NCI-H187 (cell line): Measurements from ENCODE around the gene CCL1.

Experiments
- DNase-seq, 2 experiments: peaks; one replicate each; lab custom pipeline; 2025; lab: John Stamatoyannopoulos, UW

The CCL1 gene

DNA sequence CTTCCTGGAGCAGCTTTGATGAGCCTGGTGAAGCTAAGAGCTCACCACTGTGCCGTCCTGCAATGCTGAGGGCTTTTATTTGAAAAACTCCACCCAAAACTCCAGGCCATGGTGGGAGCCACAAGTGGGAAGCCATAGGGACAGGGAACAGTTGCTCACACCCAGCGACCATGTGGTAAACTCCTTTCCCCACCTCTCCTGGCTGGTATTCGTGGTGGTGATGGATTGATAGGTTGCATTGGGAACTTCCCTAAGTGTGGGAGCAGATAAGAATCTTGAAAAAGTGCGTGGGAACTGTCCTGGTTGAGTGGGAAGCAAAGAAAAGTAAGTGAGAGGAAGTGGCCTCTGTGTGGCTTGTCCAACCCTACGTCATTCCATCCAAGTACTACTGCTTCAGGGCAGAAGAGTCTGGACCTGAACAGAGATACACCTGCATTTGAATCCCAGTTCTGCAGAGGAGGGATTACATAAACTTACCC lies at the start of gene CCL1:
CCL1 (minus strand) TSS at position 51 of the 479 bp plus-strand sequence. CDS start 72 bp downstream, outside the sequence.
- no peak for DNase-seq

DNA sequence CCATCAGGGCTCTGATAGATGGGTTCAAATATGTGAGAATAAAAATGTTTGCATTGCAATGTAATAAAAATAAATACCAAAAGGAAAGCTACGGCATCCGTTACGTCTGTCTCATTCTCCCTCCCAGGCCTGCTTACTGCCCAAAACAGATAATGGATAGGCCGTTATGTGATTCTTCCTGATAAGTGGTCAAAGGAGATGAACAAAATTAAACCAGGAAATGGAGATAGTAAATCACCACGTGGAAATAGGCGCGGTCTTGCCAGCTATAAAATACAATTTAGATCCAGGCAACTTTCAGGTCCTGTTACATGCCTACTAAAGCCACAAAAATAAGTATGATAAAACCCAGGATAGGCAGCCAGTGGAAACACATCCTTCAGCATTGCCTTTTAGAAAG lies 49.5 kb upstream of the CCL1 start:
- no peak for DNase-seq

- no peak for DNase-seq
These were observed 48.8 kb upstream of the CCL1 start for GRCh38 chr17:34411646-34412421.

GRCh38 chr17:34409352-34409751 lies 46.3 kb upstream of the CCL1 start:
- DNase-seq = no peak

DNA sequence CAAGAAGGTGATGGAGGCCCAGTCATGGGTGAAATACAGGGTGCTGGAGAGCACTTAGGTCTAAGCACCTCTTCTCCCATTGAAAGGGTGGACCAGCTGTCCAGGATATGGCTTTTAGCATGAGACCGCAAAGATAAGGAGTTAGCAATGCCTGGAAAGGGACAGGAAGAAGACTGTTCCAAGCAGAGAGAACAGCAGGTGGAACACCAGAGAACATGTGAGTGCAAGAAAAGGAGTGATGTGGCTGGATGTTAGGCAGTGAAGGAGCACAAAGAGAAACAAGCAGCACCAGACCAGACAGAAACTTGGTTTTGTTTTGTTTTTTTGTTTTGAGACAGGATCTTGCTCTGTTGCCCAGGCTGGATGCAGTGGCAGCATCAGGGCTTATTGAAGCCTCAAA lies 45.4 kb upstream of the CCL1 start:
- DNase-seq = peak in 1 of 2 experiments; percentile 64

DNA sequence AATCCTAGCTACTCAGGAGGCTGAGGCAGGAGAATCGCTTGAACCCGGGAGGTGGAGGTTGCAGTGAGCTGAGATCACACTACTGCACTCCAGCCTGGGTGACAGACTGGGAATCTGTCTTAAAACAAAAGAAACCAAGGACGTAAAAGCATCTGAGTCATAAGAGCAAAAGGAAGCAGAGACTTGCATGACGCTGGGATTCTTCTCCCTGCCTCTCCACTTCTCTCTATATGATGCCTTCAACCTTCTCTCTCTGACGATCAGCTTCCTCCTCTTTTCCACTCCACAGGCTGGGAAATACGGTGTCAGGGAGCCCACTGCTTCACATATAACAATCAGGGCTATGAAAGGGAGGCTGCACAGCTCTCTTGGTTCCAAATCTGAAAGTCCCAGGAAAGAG lies 43.2 kb upstream of the CCL1 start:
- no peak for DNase-seq

DNA sequence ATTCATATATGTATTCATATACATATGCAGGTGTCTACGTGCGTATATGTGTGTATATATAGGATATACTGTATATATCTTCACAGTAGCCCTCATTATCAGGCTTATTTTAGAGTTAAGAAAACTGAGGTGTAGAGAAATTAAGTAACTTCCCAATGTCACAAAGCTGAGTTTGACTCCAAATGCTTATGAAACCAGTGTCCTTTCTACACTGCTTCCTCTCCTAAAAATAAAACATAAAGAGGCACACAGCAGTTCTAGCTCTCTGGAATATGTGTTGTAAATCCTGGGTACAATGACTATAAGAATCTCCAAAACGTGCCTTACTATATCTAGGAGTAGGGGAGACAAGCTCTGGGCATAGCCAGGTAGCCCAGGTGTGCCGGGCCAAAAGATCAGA lies 40.0 kb upstream of the CCL1 start:
- DNase-seq = no peak

DNA sequence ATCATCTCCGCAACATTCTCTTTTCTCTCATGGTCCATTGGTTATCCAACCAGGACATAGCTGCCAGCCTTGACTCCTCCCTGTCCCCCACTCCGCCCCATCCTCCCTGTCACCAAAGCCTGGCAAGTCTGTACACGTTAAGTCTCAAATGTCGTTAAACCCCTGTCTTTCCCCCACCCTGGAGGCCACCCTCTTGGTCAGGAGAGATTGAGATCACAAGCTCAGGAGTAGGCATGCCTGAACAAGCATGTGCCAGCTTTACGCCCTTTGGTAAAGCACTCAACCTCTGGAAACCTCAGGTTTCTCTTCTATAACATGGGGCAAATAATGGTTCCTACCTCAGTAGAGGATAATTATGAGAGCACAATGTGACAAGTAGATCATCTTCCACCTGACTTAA lies 38.1 kb upstream of the CCL1 start:
- peak; percentile 76 to 95 for DNase-seq

- no peak for DNase-seq
These were observed 37.4 kb upstream of the CCL1 start for GRCh38 chr17:34400301-34400931.

- DNase-seq = no peak
These were observed 36.7 kb upstream of the CCL1 start for GRCh38 chr17:34399725-34400124.

- no peak for DNase-seq
These were observed 36.0 kb upstream of the CCL1 start for GRCh38 chr17:34398990-34399389.

DNA sequence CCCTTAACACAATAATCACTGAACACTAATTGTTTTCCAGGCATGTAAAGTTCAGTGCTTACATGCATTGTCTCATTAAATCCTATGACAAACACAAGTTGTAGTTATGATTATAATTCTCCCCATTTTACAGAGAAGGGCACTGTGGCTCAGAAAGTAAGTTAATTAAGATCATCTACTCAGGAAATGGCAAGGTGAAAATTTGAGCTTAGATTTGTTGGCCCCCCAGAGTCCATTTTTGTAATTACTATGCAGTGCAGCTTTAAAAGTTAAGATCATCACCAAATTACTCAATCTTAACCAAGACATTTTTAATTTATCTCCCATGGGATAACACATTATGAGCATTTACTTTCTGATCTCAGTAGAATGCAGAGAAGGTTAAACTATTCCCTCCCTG lies 34.2 kb upstream of the CCL1 start:
- no peak for DNase-seq

GRCh38 chr17:34393401-34393800 lies 30.4 kb upstream of the CCL1 start:
- DNase-seq = peak; percentile 79 to 95

DNA sequence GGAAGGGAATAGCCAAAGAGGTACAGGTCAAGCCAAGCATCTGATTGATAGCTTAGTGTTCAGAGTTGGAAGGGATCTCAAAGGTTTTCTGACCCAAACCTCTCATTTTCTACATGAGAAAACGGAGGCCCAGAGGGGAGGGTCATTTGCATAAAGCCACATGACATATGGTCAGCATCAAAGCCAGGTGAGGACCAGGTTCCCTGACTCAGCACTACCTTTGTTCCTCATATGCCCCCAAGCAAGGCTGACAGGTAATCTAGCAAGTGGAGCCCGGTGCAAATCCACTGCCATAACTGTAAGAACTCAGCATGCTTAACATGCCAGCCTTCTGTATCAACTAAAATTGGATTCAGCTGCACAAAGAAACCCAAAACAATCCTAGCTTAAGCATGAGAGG lies 28.2 kb upstream of the CCL1 start:
- no peak for DNase-seq

DNA sequence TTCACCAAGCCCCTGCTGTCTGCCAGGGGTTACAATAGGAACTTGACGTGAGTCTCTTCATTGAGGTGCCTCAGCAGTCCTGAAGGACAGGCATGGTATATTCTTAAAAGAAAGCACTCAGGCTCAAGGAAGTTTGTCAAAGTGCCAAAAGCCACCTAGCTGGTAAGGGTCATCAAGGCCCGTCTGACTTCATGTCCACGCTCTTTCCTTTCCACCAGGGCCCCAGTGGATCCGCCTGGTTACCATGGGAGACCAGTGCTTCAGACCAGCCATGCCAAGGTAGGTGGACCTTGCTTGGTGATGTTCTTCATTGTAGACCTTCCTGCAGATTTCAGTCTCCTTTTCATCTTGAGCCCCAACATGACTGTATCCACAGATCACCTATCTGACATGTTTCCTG lies 27.6 kb upstream of the CCL1 start:
- DNase-seq = no peak

DNA sequence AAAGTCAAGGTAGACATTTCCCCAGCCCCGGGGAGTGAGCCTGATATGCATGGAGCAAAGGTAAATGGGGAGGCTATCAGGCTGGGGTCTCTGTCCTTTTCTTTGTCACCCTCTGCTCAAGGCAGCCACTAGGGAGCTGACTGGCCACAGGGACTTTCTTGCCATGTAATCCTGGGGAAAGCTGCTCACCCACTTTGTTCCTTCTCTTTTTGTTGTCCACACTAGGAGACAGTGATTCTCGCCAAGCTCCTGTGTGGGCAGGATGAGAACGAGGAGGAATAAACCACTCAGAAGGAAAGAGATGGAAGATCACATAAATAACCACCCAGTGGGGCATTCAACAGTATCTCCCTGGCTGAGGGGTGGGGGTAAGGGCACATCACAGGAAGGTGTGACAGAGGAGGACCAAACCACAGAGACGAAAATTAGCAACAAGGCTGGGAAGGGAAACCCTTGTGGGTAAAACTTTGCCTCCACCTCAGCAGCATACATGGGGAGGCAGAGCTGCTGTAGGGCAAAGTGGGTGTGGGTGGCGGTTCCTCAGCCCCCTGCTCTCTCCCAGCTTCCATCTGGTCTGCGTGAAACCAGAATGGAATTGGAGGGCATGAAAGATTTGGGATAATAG lies 26.2 kb upstream of the CCL1 start:
- no peak for DNase-seq

DNA sequence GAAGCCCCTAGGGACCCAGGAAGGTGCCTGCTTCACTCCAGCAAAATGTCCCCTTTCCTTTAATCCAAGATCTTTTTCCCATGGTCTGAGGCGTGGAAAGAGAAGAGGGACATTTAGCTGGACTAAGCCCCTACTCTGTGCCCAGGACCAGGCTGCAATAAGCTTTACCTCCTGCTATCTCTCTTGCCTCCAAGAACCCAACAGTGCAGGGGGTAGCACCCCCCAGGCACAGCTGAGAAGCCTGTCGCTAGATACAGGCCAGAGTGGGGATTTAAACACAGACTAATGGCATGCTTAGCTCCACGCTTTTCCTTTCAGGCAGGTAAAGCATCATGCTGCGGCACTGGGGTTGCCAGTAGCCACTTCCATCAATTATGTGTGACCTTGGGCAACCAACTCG lies 24.5 kb upstream of the CCL1 start:
- DNase-seq = no peak

DNA sequence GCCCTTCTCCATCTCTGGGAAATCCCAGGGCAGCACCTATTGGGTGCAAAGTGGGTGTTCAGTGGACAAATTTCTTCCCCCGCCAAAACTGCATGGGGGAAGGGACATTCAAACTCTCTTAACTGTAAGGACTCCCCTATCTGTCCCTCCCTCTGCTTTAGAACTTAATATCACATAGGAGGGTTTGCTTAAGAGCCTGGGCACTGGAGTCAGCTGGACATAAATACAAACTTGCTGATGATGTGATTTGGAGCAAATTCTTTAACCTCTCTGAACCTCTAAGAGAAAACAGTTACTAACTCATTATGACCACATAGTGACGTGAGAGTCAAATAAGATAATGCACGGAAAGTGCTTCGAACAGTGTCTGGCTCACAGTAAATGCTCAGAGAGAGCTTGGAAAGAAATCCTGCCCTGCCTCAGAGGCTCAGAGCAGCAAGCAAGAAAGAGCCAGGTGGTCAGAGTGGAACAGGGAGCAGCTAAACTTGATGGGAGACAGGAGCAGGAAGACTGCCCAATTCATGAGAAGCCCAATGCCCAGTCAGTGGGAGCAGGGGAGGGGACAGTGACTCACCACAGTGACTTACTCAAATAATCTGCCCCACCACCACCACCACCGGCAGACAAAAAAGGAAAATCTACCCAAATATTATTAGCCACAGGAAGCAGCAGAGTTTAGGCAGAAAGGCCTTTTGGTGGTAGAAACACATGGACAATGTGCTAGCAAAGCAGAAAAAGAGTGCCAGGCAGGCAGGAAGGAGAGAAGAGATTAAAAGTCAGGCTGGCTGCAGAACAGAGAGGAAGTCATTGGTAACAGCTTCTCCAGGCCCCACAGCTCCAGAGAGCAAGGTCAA lies 23.9 kb upstream of the CCL1 start:
- no peak for DNase-seq

DNA sequence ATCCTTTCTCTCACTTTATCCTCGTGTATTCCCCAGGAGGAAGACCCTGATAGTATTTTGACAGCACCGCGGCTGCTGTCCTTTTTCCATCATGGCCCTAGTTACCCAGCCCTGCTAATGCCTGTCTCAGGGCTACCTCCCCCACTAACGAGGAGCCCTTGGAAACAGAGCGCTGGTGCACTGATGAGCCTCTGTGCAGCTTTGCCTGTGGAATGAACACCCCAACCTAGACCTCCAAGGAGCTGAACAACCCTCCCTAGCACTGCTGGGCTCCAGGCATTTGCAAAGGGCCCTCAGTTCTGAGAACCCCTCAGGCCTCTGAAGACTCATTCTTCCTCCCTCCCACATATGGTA lies 23.3 kb upstream of the CCL1 start:
- DNase-seq = no peak

DNA sequence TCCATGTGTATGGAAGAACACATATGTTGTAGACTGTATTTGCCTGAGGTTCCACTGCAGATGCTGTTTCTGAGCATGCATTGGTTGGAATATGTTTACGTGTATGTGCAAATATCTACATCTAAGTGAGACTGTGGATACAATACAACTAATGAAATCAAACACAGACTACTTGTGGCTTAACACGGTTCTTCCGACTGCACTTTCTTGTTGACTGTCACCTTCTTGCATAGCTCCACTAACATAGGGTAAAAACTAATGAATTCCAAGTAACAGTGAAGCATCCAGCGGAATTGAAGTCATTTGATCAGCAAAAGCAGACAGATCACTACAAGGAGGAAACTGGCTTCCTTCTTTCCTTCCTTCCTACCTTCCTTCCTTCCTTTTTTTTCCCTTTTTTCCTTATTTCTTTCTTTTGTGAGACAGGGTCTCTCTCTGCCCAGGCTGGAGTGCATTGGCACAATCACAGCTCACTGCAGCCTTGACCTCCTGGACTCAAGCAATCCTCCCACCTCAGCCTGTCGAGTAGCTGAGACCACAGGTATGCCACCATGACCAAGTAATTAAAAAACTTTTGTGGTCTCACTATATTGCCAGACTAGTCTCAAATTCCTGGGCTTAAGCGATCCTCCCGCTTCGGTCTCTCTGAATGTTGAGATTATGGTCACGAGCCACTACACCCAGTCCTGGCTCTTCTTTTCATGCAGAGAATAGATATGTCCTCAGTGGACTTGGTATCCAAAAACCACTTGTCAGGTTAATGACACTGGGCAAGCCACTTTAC lies 22.0 kb upstream of the CCL1 start:
- DNase-seq = no peak

GRCh38 chr17:34384271-34384670 lies 21.2 kb upstream of the CCL1 start:
- DNase-seq = no peak

GRCh38 chr17:34383216-34383615 lies 20.2 kb upstream of the CCL1 start:
- no peak for DNase-seq
